Activated CD8-positive, alpha-beta T cell treated with anti-CD3 and anti-CD28 coated beads, Interleukin-2, amount 10 ng/mL, durations not matched to agents 7 days and 5 days (primary cell): ENCODE data around the gene PHACTR3. TPM values are rescaled to one million over a fixed set of nuclear protein-coding genes. Genes with fewer than 3 reads are reported as not detected.

ENCODE experiments used
- ATAC-seq: fragments of 150-1000 bp; cut with Tn5 transposase; one replicate; pipeline ENCODE4 v1.10.0; 2021; ENCODE audit warnings: moderate library complexity
- CTCF ChIA-PET: fragments of 350-600 bp; sonication (Branson Sonifier 250); formaldehyde crosslinking; loops from one replicate; lab custom pipeline; 2021; ENCODE audit warnings: antibody characterized with exemption; lab: Charles Lee
- POLR2A ChIA-PET: fragments of 350-600 bp; sonication (Branson Sonifier 250); formaldehyde crosslinking; loops from one replicate; lab custom pipeline; 2021; ENCODE audit warnings: antibody characterized with exemption; lab: Charles Lee
- DNase-seq: peaks from one replicate; pipeline ENCODE4 v3.0.0-alpha.2; 2020
- H3K27ac Mint-ChIP-seq: one replicate; pipeline ENCODE4 v1.8.0; 2021; ENCODE audit warnings: mild to moderate bottlenecking, mixed read lengths
- H3K27me3 Mint-ChIP-seq: one replicate; pipeline ENCODE4 v1.8.0; 2021; ENCODE audit warnings: low read depth, mixed read lengths
- H3K36me3 Mint-ChIP-seq: one replicate; pipeline ENCODE4 v1.8.0; 2021; ENCODE audit warnings: low read depth, mixed read lengths
- H3K4me1 Mint-ChIP-seq: one replicate; pipeline ENCODE4 v1.8.0; 2021; ENCODE audit warnings: low read depth, mixed read lengths
- H3K4me3 Mint-ChIP-seq: one replicate; pipeline ENCODE4 v1.8.0; 2021; ENCODE audit warnings: mild to moderate bottlenecking, mixed read lengths
- H3K9me3 Mint-ChIP-seq: one replicate; pipeline ENCODE4 v1.8.0; 2022; ENCODE audit warnings: mixed read lengths; ENCODE audit not compliant: insufficient read depth
- total RNA-seq, 2 experiments: library from RNA; stranded (reverse); gene quantifications; one replicate each; pipeline ENCODE4 v1.2.3, GENCODE V29; 2021

PHACTR3 gene
- total RNA-seq, 2 experiments from 2014 or later = not detected

- Mint-ChIP-seq H3K9me3 (no peaks in the 10 kb centered on the region), H3K4me1 (no peaks in the 10 kb centered on the region), H3K27ac (no peak overlapping the region), H3K36me3 (no peaks in the 10 kb centered on the region), H3K4me3 (no peak overlapping the region), H3K27me3 (peaks cover 6% of the 10 kb centered on the region)
- DNase-seq (no peak), ATAC-seq (no peak)
- ChIA-PET POLR2A (interaction anchor here (0.6 kb wide), 1 partner anchor 470 kb away, joined by 3 read pairs; no protein-coding TSS in a partner anchor), CTCF (no interaction called here)
Observed at GRCh38 chr20:59785986-59786795, 181.9 kb downstream of the PHACTR3 start.

- H3K36me3 Mint-ChIP-seq = no peaks in the 10 kb centered on the region
- ATAC-seq (no peak), DNase-seq (no peak)
- H3K9me3 Mint-ChIP-seq = no peaks in the 10 kb centered on the region
- ChIA-PET CTCF (interaction anchor here (0.9 kb wide), 1 partner anchor 63 kb away, joined by 3 read pairs; no protein-coding TSS in a partner anchor), POLR2A (interaction anchor here (0.6 kb wide), 1 partner anchor 471 kb away, joined by 3 read pairs; no protein-coding TSS in a partner anchor)
- H3K27ac Mint-ChIP-seq = no peak overlapping the region
- H3K27me3 Mint-ChIP-seq = peaks cover 8% of the 10 kb centered on the region
- no peaks in the 10 kb centered on the region for H3K4me1 Mint-ChIP-seq
- no peak overlapping the region for H3K4me3 Mint-ChIP-seq
Observed at GRCh38 chr20:59786801-59787537, 182.6 kb downstream of the PHACTR3 start.

- ATAC-seq (no peak), DNase-seq (no peak)
- ChIA-PET CTCF (interaction anchor here (0.9 kb wide), 1 partner anchor 63 kb away, joined by 3 read pairs; no protein-coding TSS in a partner anchor), POLR2A (no interaction called here)
- Mint-ChIP-seq H3K4me1 (no peaks in the 10 kb centered on the region), H3K9me3 (no peaks in the 10 kb centered on the region), H3K4me3 (no peak overlapping the region), H3K36me3 (no peaks in the 10 kb centered on the region), H3K27me3 (peaks cover 8% of the 10 kb centered on the region), H3K27ac (no peak overlapping the region)
Observed at GRCh38 chr20:59787538-59787890, 183.2 kb downstream of the PHACTR3 start.

GRCh38 chr20:59788196-59788735 lies 183.9 kb downstream of the PHACTR3 start:
- peaks cover 8% of the 10 kb centered on the region for H3K27me3 Mint-ChIP-seq
- H3K36me3 Mint-ChIP-seq = no peaks in the 10 kb centered on the region
- CTCF ChIA-PET = no interaction called here
- POLR2A ChIA-PET = no interaction called here
- no peak overlapping the region for H3K27ac Mint-ChIP-seq
- H3K9me3 Mint-ChIP-seq = no peaks in the 10 kb centered on the region
- ATAC-seq (no peak), DNase-seq (no peak)
- no peak overlapping the region for H3K4me3 Mint-ChIP-seq
- no peaks in the 10 kb centered on the region for H3K4me1 Mint-ChIP-seq

GRCh38 chr20:59788811-59789397 lies 184.6 kb downstream of the PHACTR3 start:
- no peaks in the 10 kb centered on the region for H3K36me3 Mint-ChIP-seq
- POLR2A ChIA-PET = no interaction called here
- no peak overlapping the region for H3K4me3 Mint-ChIP-seq
- no peak for ATAC-seq
- H3K27me3 Mint-ChIP-seq = peaks cover 8% of the 10 kb centered on the region
- DNase-seq = no peak
- no peaks in the 10 kb centered on the region for H3K9me3 Mint-ChIP-seq
- H3K4me1 Mint-ChIP-seq = no peaks in the 10 kb centered on the region
- no peak overlapping the region for H3K27ac Mint-ChIP-seq
- CTCF ChIA-PET = no interaction called here

- H3K27ac Mint-ChIP-seq = no peak overlapping the region
- H3K4me1 Mint-ChIP-seq = no peaks in the 10 kb centered on the region
- no peak overlapping the region for H3K4me3 Mint-ChIP-seq
- ChIA-PET POLR2A (no interaction called here), CTCF (interaction anchor here (1.4 kb wide), 1 partner anchor 60 kb away, joined by 4 read pairs; no protein-coding TSS in a partner anchor)
- DNase-seq = no peak
- H3K36me3 Mint-ChIP-seq = no peaks in the 10 kb centered on the region
- peaks cover 14% of the 10 kb centered on the region for H3K27me3 Mint-ChIP-seq
- no peaks in the 10 kb centered on the region for H3K9me3 Mint-ChIP-seq
- ATAC-seq = no peak
Observed at GRCh38 chr20:59789686-59790085, 185.3 kb downstream of the PHACTR3 start.

- Mint-ChIP-seq H3K27ac (no peak overlapping the region), H3K36me3 (no peaks in the 10 kb centered on the region), H3K9me3 (no peaks in the 10 kb centered on the region), H3K4me1 (no peaks in the 10 kb centered on the region), H3K27me3 (peaks cover 14% of the 10 kb centered on the region), H3K4me3 (no peak overlapping the region)
- ATAC-seq (no peak), DNase-seq (no peak)
- CTCF ChIA-PET = interaction anchor here (1.4 kb wide), 1 partner anchor 60 kb away, joined by 4 read pairs; no protein-coding TSS in a partner anchor
- POLR2A ChIA-PET = no interaction called here
Observed at GRCh38 chr20:59790346-59790745, 186.0 kb downstream of the PHACTR3 start.

- ChIA-PET CTCF (no interaction called here), POLR2A (no interaction called here)
- Mint-ChIP-seq H3K4me1 (no peaks in the 10 kb centered on the region), H3K4me3 (no peak overlapping the region), H3K9me3 (peaks cover 9% of the 10 kb centered on the region), H3K27me3 (peaks cover 14% of the 10 kb centered on the region), H3K36me3 (no peaks in the 10 kb centered on the region), H3K27ac (no peak overlapping the region)
- DNase-seq (no peak), ATAC-seq (no peak)
Observed at GRCh38 chr20:59792300-59792699, 188.0 kb downstream of the PHACTR3 start.

- H3K4me1 Mint-ChIP-seq = no peaks in the 10 kb centered on the region
- no peaks in the 10 kb centered on the region for H3K36me3 Mint-ChIP-seq
- no peak for ATAC-seq
- ChIA-PET POLR2A (no interaction called here), CTCF (no interaction called here)
- peaks cover 9% of the 10 kb centered on the region for H3K9me3 Mint-ChIP-seq
- no peak overlapping the region for H3K27ac Mint-ChIP-seq
- peaks cover 12% of the 10 kb centered on the region for H3K27me3 Mint-ChIP-seq
- no peak overlapping the region for H3K4me3 Mint-ChIP-seq
- DNase-seq = no peak
Observed at GRCh38 chr20:59794555-59794954, 190.2 kb downstream of the PHACTR3 start.

GRCh38 chr20:59800309-59800708 lies 196.0 kb downstream of the PHACTR3 start:
- H3K36me3 Mint-ChIP-seq = no peaks in the 10 kb centered on the region
- peaks cover 10% of the 10 kb centered on the region for H3K27me3 Mint-ChIP-seq
- ATAC-seq = no peak
- no peaks in the 10 kb centered on the region for H3K4me1 Mint-ChIP-seq
- ChIA-PET POLR2A (no interaction called here), CTCF (no interaction called here)
- no peak overlapping the region for H3K4me3 Mint-ChIP-seq
- H3K27ac Mint-ChIP-seq = no peak overlapping the region
- H3K9me3 Mint-ChIP-seq = peaks cover 9% of the 10 kb centered on the region
- DNase-seq = no peak

- ChIA-PET CTCF (no interaction called here), POLR2A (no interaction called here)
- Mint-ChIP-seq H3K4me1 (no peaks in the 10 kb centered on the region), H3K27ac (no peak overlapping the region), H3K9me3 (peaks cover 1% of the 10 kb centered on the region), H3K36me3 (no peaks in the 10 kb centered on the region), H3K4me3 (no peak overlapping the region), H3K27me3 (peaks cover 10% of the 10 kb centered on the region)
- ATAC-seq = no peak
- DNase-seq = no peak
Observed at GRCh38 chr20:59802018-59802417, 197.7 kb downstream of the PHACTR3 start.
